ENCODE results near the gene ATG4C.

GRCh38 chr1:62908168-62908695 lies 124.3 kb downstream of the ATG4C start:
- TF ChIP-seq CTCF (IDR thresholded peaks at IDR 0.05), result no peak
- no peak for TF ChIP-seq POLR2A (IDR thresholded peaks at IDR 0.05)
